Measurements from ENCODE around the gene MOV10L1.

GRCh38 chr22:50111056-50111455 lies 21.2 kb downstream of the MOV10L1 start:
- no peak for TF ChIP-seq EGR1 (conservative IDR thresholded peaks at IDR 0.05)
- TF ChIP-seq, protein P1, sequence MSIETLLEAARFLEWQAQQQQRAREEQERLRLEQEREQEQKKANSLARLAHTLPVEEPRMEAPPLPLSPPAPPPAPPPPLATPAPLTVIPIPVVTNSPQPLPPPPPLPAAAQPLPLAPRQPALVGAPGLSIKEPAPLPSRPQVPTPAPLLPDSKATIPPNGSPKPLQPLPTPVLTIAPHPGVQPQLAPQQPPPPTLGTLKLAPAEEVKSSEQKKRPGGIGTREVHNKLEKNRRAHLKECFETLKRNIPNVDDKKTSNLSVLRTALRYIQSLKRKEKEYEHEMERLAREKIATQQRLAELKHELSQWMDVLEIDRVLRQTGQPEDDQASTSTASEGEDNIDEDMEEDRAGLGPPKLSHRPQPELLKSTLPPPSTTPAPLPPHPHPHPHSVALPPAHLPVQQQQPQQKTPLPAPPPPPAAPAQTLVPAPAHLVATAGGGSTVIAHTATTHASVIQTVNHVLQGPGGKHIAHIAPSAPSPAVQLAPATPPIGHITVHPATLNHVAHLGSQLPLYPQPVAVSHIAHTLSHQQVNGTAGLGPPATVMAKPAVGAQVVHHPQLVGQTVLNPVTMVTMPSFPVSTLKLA (conservative IDR thresholded peaks at IDR 0.05), result no peak
- TF ChIP-seq, protein P2, sequence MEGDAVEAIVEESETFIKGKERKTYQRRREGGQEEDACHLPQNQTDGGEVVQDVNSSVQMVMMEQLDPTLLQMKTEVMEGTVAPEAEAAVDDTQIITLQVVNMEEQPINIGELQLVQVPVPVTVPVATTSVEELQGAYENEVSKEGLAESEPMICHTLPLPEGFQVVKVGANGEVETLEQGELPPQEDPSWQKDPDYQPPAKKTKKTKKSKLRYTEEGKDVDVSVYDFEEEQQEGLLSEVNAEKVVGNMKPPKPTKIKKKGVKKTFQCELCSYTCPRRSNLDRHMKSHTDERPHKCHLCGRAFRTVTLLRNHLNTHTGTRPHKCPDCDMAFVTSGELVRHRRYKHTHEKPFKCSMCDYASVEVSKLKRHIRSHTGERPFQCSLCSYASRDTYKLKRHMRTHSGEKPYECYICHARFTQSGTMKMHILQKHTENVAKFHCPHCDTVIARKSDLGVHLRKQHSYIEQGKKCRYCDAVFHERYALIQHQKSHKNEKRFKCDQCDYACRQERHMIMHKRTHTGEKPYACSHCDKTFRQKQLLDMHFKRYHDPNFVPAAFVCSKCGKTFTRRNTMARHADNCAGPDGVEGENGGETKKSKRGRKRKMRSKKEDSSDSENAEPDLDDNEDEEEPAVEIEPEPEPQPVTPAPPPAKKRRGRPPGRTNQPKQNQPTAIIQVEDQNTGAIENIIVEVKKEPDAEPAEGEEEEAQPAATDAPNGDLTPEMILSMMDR (IDR thresholded peaks at IDR 0.05 in 2 of 3, conservative IDR thresholded peaks at IDR 0.05 in 1 of 3; ENCODE audit: insufficient read depth in 2 of 3, low read depth in 1 of 3, low read length in 3 of 3), result no peak
- TF ChIP-seq EWSR1 (IDR thresholded peaks at IDR 0.05; ENCODE audit: borderline replicate concordance, low read depth, partially characterized antibody), result no peak
- no peak for TF ChIP-seq JUNB (CRISPR knock-in tag; conservative IDR thresholded peaks at IDR 0.05)
- TF ChIP-seq TCF7L2 (IDR thresholded peaks at IDR 0.05; ENCODE audit: low read depth, low read length), result no peak
- TF ChIP-seq MCM2 (IDR thresholded peaks at IDR 0.05; ENCODE audit: low read depth), result no peak
- TF ChIP-seq JUND (IDR thresholded peaks at IDR 0.05; ENCODE audit: borderline replicate concordance, low read depth, low read length), result no peak
- TF ChIP-seq JUND (tag; IDR thresholded peaks at IDR 0.05; ENCODE audit: borderline replicate concordance, low read depth, low read length), result no peak
- TF ChIP-seq FOSL1 (tag; conservative IDR thresholded peaks at IDR 0.05), result no peak

Measured in K562 (cell line).